Stomach smooth muscle (tissue), 2 donors: ENCODE results near the gene ART4.

ENCODE experiments used
- H3K27ac ChIP-seq: one replicate; pipeline ENCODE4 v1.7.0; 2013; ENCODE audit warnings: mild to moderate bottlenecking, low read length, inconsistent platforms
- H3K27me3 ChIP-seq, 2 donors: one replicate each; pipeline ENCODE4 v1.7.0; 2013; ENCODE audit warnings: low read length in 2 of 2; ENCODE audit not compliant: insufficient read depth in 2 of 2, control insufficient read depth in 1 of 2
- H3K36me3 ChIP-seq, 2 donors: one replicate each; pipeline ENCODE4 v1.7.0; 2013; ENCODE audit warnings: low read length in 2 of 2; ENCODE audit not compliant: control insufficient read depth in 2 of 2, insufficient read depth in 2 of 2
- H3K4me1 ChIP-seq: one replicate; pipeline ENCODE4 v1.7.0; 2013; ENCODE audit warnings: low read length; ENCODE audit not compliant: control insufficient read depth, insufficient read depth
- H3K4me3 ChIP-seq, 2 donors: one replicate each; pipeline ENCODE4 v1.7.0; 2013; ENCODE audit warnings: low read length in 2 of 2
- H3K9ac ChIP-seq, 2 donors: one replicate each; pipeline ENCODE4 v1.7.0; 2013; ENCODE audit warnings: low read length in 2 of 2, mild to moderate bottlenecking in 1 of 2
- H3K9me3 ChIP-seq, 2 donors: one replicate each; pipeline ENCODE4 v1.7.0; 2013; ENCODE audit warnings: low read length in 2 of 2; ENCODE audit not compliant: control insufficient read depth in 2 of 2
- donor health status: healthy.
- donor health status: Pancreatic carcinoma.

ART4 gene

GRCh38 chr12:14836336-14837210 is 6.8 kb downstream of the ART4 start:
- no peak overlapping the region for H3K4me3 ChIP-seq
- H3K9me3 ChIP-seq = no peaks in the 10 kb centered on the region
- H3K27me3 ChIP-seq = no peaks in the 10 kb centered on the region
- H3K4me1 ChIP-seq = peaks cover 2% of the 10 kb centered on the region
- H3K27ac ChIP-seq = no peak overlapping the region
- no peak overlapping the region for H3K9ac ChIP-seq
- no peaks in the 10 kb centered on the region for H3K36me3 ChIP-seq

- Histone ChIP-seq H3K9me3 (no peaks in the 10 kb centered on the region), H3K4me1 (no peaks in the 10 kb centered on the region), H3K27ac (no peak overlapping the region), H3K4me3 (no peak overlapping the region), H3K27me3 (no peaks in the 10 kb centered on the region), H3K36me3 (no peaks in the 10 kb centered on the region), H3K9ac (no peak overlapping the region)
Observed at GRCh38 chr12:14834509-14834908, 8.8 kb downstream of the ART4 start.

- no peak overlapping the region for H3K4me3 ChIP-seq
- no peaks in the 10 kb centered on the region for H3K27me3 ChIP-seq
- no peak overlapping the region for H3K9ac ChIP-seq
- no peaks in the 10 kb centered on the region for H3K36me3 ChIP-seq
- H3K27ac ChIP-seq = no peak overlapping the region
- H3K9me3 ChIP-seq = no peaks in the 10 kb centered on the region
- H3K4me1 ChIP-seq = no peaks in the 10 kb centered on the region
Observed at GRCh38 chr12:14833952-14834351, 9.4 kb downstream of the ART4 start.

- Histone ChIP-seq H3K36me3 (no peaks in the 10 kb centered on the region), H3K4me1 (no peaks in the 10 kb centered on the region), H3K27me3 (no peaks in the 10 kb centered on the region), H3K4me3 (no peak overlapping the region), H3K9me3 (no peaks in the 10 kb centered on the region), H3K27ac (no peak overlapping the region), H3K9ac (no peak overlapping the region)
Observed at GRCh38 chr12:14833336-14833735, 10.0 kb downstream of the ART4 start.

- Histone ChIP-seq H3K4me1 (no peaks in the 10 kb centered on the region), H3K27ac (no peak overlapping the region), H3K27me3 (no peaks in the 10 kb centered on the region), H3K36me3 (no peaks in the 10 kb centered on the region), H3K9ac (no peak overlapping the region), H3K9me3 (no peaks in the 10 kb centered on the region), H3K4me3 (no peak overlapping the region)
Observed at GRCh38 chr12:14828892-14829291, 14.4 kb downstream of the ART4 start.

- Histone ChIP-seq H3K36me3 (no peaks in the 10 kb centered on the region), H3K4me1 (no peaks in the 10 kb centered on the region), H3K4me3 (no peak overlapping the region), H3K27me3 (no peaks in the 10 kb centered on the region), H3K27ac (no peak overlapping the region), H3K9me3 (no peaks in the 10 kb centered on the region), H3K9ac (no peak overlapping the region)
Observed at GRCh38 chr12:14827043-14827442, 16.3 kb downstream of the ART4 start.

GRCh38 chr12:14826491-14826890 is 16.8 kb downstream of the ART4 start:
- no peaks in the 10 kb centered on the region for H3K27me3 ChIP-seq
- no peaks in the 10 kb centered on the region for H3K9me3 ChIP-seq
- H3K9ac ChIP-seq = no peak overlapping the region
- no peaks in the 10 kb centered on the region for H3K4me1 ChIP-seq
- no peaks in the 10 kb centered on the region for H3K36me3 ChIP-seq
- no peak overlapping the region for H3K27ac ChIP-seq
- H3K4me3 ChIP-seq = no peak overlapping the region

GRCh38 chr12:14825256-14825655 is 18.1 kb downstream of the ART4 start:
- Histone ChIP-seq H3K36me3 (no peaks in the 10 kb centered on the region), H3K4me1 (no peaks in the 10 kb centered on the region), H3K27me3 (no peaks in the 10 kb centered on the region), H3K4me3 (no peak overlapping the region), H3K9ac (no peak overlapping the region), H3K27ac (no peak overlapping the region), H3K9me3 (no peaks in the 10 kb centered on the region)

- Histone ChIP-seq H3K27me3 (no peaks in the 10 kb centered on the region), H3K9ac (no peak overlapping the region), H3K9me3 (no peaks in the 10 kb centered on the region), H3K36me3 (no peaks in the 10 kb centered on the region), H3K4me1 (no peaks in the 10 kb centered on the region), H3K27ac (no peak overlapping the region), H3K4me3 (no peak overlapping the region)
Observed at GRCh38 chr12:14824012-14824634, 19.2 kb downstream of the ART4 start.

GRCh38 chr12:14814014-14814413 is 29.3 kb downstream of the ART4 start, which contains the start of gene SMCO3:
Gene SMCO3, minus strand, starts transcription at chr12:14814182. Its CDS starts 7,502 bp downstream, at chr12:14806680.
- H3K27ac ChIP-seq = no peak within 1 kb of the TSS
- no peaks in the 10 kb centered on the region for H3K9me3 ChIP-seq
- no peaks in the 10 kb centered on the region for H3K27me3 ChIP-seq
- H3K4me3 ChIP-seq = no peak within 1 kb of the TSS
- no peaks in the 10 kb centered on the region for H3K36me3 ChIP-seq
- H3K9ac ChIP-seq = no peak within 1 kb of the TSS
- H3K4me1 ChIP-seq = no peaks in the 10 kb centered on the region

GRCh38 chr12:14811486-14811885 is 31.8 kb downstream of the ART4 start:
- no peak overlapping the region for H3K9ac ChIP-seq
- no peaks in the 10 kb centered on the region for H3K36me3 ChIP-seq
- no peaks in the 10 kb centered on the region for H3K27me3 ChIP-seq
- no peaks in the 10 kb centered on the region for H3K4me1 ChIP-seq
- H3K4me3 ChIP-seq = no peak overlapping the region
- no peaks in the 10 kb centered on the region for H3K9me3 ChIP-seq
- no peak overlapping the region for H3K27ac ChIP-seq
